IMR-90 (cell line): ENCODE measurements around the gene CAPN8. TPM values are rescaled to one million over a fixed set of nuclear protein-coding genes. Genes with fewer than 3 reads are reported as not detected.

Experiments used
- ATAC-seq: fragments of 200-7000 bp; cut with Tn5 transposase; 2 replicates; pipeline ENCODE4 v1.9.1; 2020; ENCODE audit warnings: low read depth, mild to moderate bottlenecking, moderate library complexity
- BruUV-seq: library from RNA; stranded (reverse); fragments of 400-500 nt; replicated peaks from 2 replicates; lab custom pipeline; 2021; lab: Mats Ljungman, UMichigan
- CTCF ChIA-PET: fragments of 300-600 bp; formaldehyde crosslinking; extraction: SDS; loops from one replicate; lab custom pipeline; 2021; ENCODE audit warnings: antibody characterized with exemption; lab: Yijun Ruan, JAX
- POLR2A ChIA-PET: fragments of 300-600 bp; sonication (Branson Sonifier 250); formaldehyde crosslinking; loops from one replicate; lab custom pipeline; 2022; ENCODE audit warnings: antibody characterized with exemption; ENCODE audit not compliant: unreplicated experiment; lab: Charles Lee
- DNase-seq: peaks from one replicate; pipeline ENCODE4 v3.0.0; 2013
- H2AFZ ChIP-seq: replicated peaks from 2 replicates; pipeline ENCODE3; 2013; ENCODE audit warnings: low read length, mild to moderate bottlenecking; ENCODE audit not compliant: poor library complexity
- H2AK5ac ChIP-seq: 2 replicates; pipeline ENCODE4 v1.6.1; 2013; ENCODE audit warnings: low read depth, low read length, inconsistent platforms
- H2AK9ac ChIP-seq: replicated peaks from 2 replicates; pipeline ENCODE3; 2013; ENCODE audit warnings: mild to moderate bottlenecking, low read depth, low read length, moderate library complexity; ENCODE audit not compliant: poor library complexity
- H2BK120ac ChIP-seq: 2 replicates; pipeline ENCODE4 v1.6.1; 2013; ENCODE audit warnings: low read depth, low read length, inconsistent platforms
- H2BK15ac ChIP-seq: 3 replicates; pipeline ENCODE4 v1.6.1; 2013; ENCODE audit warnings: low read depth, low read length, inconsistent platforms
- H2BK20ac ChIP-seq: 2 replicates; pipeline ENCODE4 v1.6.1; 2013; ENCODE audit warnings: low read depth, mild to moderate bottlenecking, inconsistent platforms, low read length, moderate library complexity
- H2BK5ac ChIP-seq: 2 replicates; pipeline ENCODE4 v1.6.1; 2013; ENCODE audit warnings: mild to moderate bottlenecking, low read depth, low read length, inconsistent platforms; ENCODE audit not compliant: poor library complexity, severe bottlenecking
- H3K14ac ChIP-seq: replicated peaks from 2 replicates; pipeline ENCODE4 v1.6.1; 2013; ENCODE audit warnings: low read depth, low read length, inconsistent platforms
- H3K18ac ChIP-seq: 2 replicates; pipeline ENCODE4 v1.6.1; 2013; ENCODE audit warnings: low read depth, low read length, control low read depth
- H3K23ac ChIP-seq: 2 replicates; pipeline ENCODE4 v1.6.1; 2013; ENCODE audit warnings: low read depth, low read length, inconsistent platforms
- H3K27ac ChIP-seq: 2 replicates; pipeline ENCODE4 v1.5.1; 2013; ENCODE audit warnings: mild to moderate bottlenecking, control low read depth, low read length; ENCODE audit not compliant: insufficient read depth
- H3K27me3 ChIP-seq: 2 replicates; pipeline ENCODE4 v1.6.1; 2013; ENCODE audit warnings: low read length; ENCODE audit not compliant: control insufficient read depth, insufficient read depth
- H3K36me3 ChIP-seq: 2 replicates; pipeline ENCODE4 v1.6.1; 2013; ENCODE audit warnings: low read length, mixed read lengths; ENCODE audit not compliant: control insufficient read depth, insufficient read depth
- H3K4ac ChIP-seq: 2 replicates; pipeline ENCODE4 v1.6.1; 2013; ENCODE audit warnings: low read depth, low read length, inconsistent platforms
- H3K4me1 ChIP-seq: 2 replicates; pipeline ENCODE4 v1.6.1; 2013; ENCODE audit warnings: low read length, mixed read lengths; ENCODE audit not compliant: control insufficient read depth, insufficient read depth
- H3K4me2 ChIP-seq: 2 replicates; pipeline ENCODE4 v1.6.1; 2013; ENCODE audit warnings: low read depth, mild to moderate bottlenecking, control low read depth, low read length, moderate library complexity
- H3K4me3 ChIP-seq: 2 replicates; pipeline ENCODE4 v1.5.1; 2013; ENCODE audit warnings: low read depth, mild to moderate bottlenecking, control low read depth, low read length, moderate library complexity; ENCODE audit not compliant: insufficient read depth
- H3K56ac ChIP-seq: 2 replicates; pipeline ENCODE4 v1.6.1; 2013; ENCODE audit warnings: low read length, inconsistent platforms; ENCODE audit not compliant: insufficient read depth; ENCODE audit errors: extremely low read depth
- H3K79me1 ChIP-seq, 2 experiments: 2 replicates each; pipeline ENCODE4 v1.6.1; 2013; ENCODE audit warnings: low read length in 2 of 2, inconsistent platforms in 1 of 2, low read depth in 1 of 2
- H3K9ac ChIP-seq: 2 replicates; pipeline ENCODE4 v1.6.1; 2013; ENCODE audit warnings: low read depth, low read length, control low read depth
- H3K9me1 ChIP-seq: 2 replicates; pipeline ENCODE4 v1.6.1; 2013; ENCODE audit warnings: low read length, inconsistent platforms; ENCODE audit not compliant: insufficient read depth
- H3K9me3 ChIP-seq: 2 replicates; pipeline ENCODE4 v1.6.1; 2013; ENCODE audit warnings: low read length; ENCODE audit not compliant: control insufficient read depth, insufficient read depth
- H4K20me1 ChIP-seq: 2 replicates; pipeline ENCODE4 v1.6.1; 2013; ENCODE audit warnings: low read length, inconsistent platforms; ENCODE audit not compliant: insufficient read depth
- H4K5ac ChIP-seq: 2 replicates; pipeline ENCODE4 v1.6.1; 2013; ENCODE audit warnings: mild to moderate bottlenecking, low read depth, low read length, control low read depth
- H4K8ac ChIP-seq, 2 experiments: 2 replicates each; pipeline ENCODE4 v1.6.1; 2013; ENCODE audit warnings: low read depth in 2 of 2, low read length in 2 of 2, control low read depth in 1 of 2, inconsistent platforms in 1 of 2
- H4K91ac ChIP-seq: 2 replicates; pipeline ENCODE4 v1.6.1; 2013; ENCODE audit warnings: low read depth, low read length, inconsistent platforms; ENCODE audit not compliant: insufficient read depth
- BHLHE40 ChIP-seq: fragments of 150-350 bp; IDR thresholded peaks from 2 replicates; pipeline ENCODE4 v1.6.1; 2016; ENCODE audit warnings: mild to moderate bottlenecking, low read depth, low read length
- MAFK ChIP-seq: IDR thresholded peaks from 2 replicates; pipeline ENCODE4 v1.6.1; 2012; ENCODE audit warnings: low read depth, low read length, improper control_type of control experiment
- NFE2L2 ChIP-seq: fragments of 150-350 bp; IDR thresholded peaks from 2 replicates; pipeline ENCODE4 v1.6.1; 2016; ENCODE audit warnings: low read depth, mild to moderate bottlenecking, low read length
- POLR2A ChIP-seq: IDR thresholded peaks from 2 replicates; pipeline ENCODE4 v1.6.1; 2012; ENCODE audit warnings: mild to moderate bottlenecking, low read depth, low read length
- RAD21 ChIP-seq: IDR thresholded peaks from 2 replicates; pipeline ENCODE4 v1.6.1; 2012; ENCODE audit warnings: low read length, improper control_type of control experiment
- RFX5 ChIP-seq: IDR thresholded peaks from 2 replicates; pipeline ENCODE4 v1.8.0; 2012; ENCODE audit warnings: low read depth, mild to moderate bottlenecking, low read length, moderate library complexity
- SMC3 ChIP-seq: fragments of 150-350 bp; IDR thresholded peaks from 2 replicates; pipeline ENCODE4 v1.6.1; 2016; ENCODE audit warnings: low read depth, mild to moderate bottlenecking, antibody characterized with exemption, low read length, moderate library complexity
- USF2 ChIP-seq: fragments of 150-350 bp; IDR thresholded peaks from 2 replicates; pipeline ENCODE4 v1.6.1; 2017; ENCODE audit warnings: mild to moderate bottlenecking, antibody characterized with exemption, low read length, low read depth
- WGBS, 2 experiments: methylation state at CpG; one replicate each; pipeline versions ENCODE4 v1.1.5 to v1.1.7; 2013; ENCODE audit warnings: missing lambda C conversion rate in 2 of 2; ENCODE audit not compliant: insufficient read length in 1 of 2; ENCODE audit errors: extremely low coverage in 2 of 2; 5-methylcytosine and 5-hydroxymethylcytosine counted together
- dilution Hi-C: fragments of 300-500 bp; cut with HindIII; formaldehyde crosslinking; loops from one replicate; pipeline ENCODE4 v1.14.3; 2018; ENCODE audit warnings: low sequenced_read_pairs; ENCODE audit not compliant: unreplicated experiment
- in situ Hi-C: fragments of 300-500 bp; cut with MboI; formaldehyde crosslinking; loops from 3 replicates; pipeline ENCODE4 v1.14.3; 2019; ENCODE audit warnings: low sequenced_read_pairs, inconsistent platforms, mixed read lengths
- intact Hi-C: fragments of 100-400 bp; cut with micrococcal nuclease; formaldehyde crosslinking; loops from 2 replicates; pipeline ENCODE4 v1.10.0; 2022
- polyA plus RNA-seq, 3 experiments: library from polyadenylated mRNA; depleted of rRNA; stranded (reverse); fragments of >200 nt; gene quantifications; 2 replicates each; pipeline ENCODE4 v1.2.3, GENCODE V29; 2012; ENCODE audit warnings: low replicate concordance in 1 of 3
- total RNA-seq: library from RNA; depleted of rRNA; stranded (reverse); fragments of >200 nt; gene quantifications from 2 replicates; pipeline ENCODE4 v1.2.3, GENCODE V29; 2012
- TF ChIP-seq, protein P1 (sequence below): fragments of 150-350 bp; IDR thresholded peaks from 2 replicates; pipeline ENCODE4 v1.6.1; 2016; ENCODE audit warnings: low read depth, mild to moderate bottlenecking, low read length, moderate library complexity, borderline replicate concordance

The CAPN8 gene
- total and polyA plus RNA-seq, 2 of the 4 experiments (the other 2 are of a cell fraction) = not detected

DNA sequence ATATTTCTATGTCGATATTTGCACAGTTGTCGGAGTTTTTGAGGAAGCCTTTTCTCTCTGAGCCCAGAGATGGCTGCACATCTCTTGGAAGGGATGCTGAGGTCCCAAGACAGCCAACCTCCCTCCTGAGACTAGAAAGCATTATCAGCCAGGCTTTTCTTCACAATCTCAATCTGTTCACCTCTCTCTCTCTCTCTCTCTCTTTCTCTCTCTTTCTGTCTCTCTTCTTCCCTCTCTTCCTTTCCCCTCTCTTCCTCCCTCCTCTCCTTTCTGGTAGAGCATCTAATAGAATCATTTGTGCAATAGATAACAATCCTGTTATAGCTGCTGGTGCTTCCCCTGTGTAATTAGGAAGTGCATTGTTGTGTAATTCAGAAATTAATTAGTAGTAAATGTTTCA is 131.8 kb downstream of the CAPN8 start:
- WGBS, 2 experiments = no CpG with 5 or more reads among the region's 2 CpGs
- Histone ChIP-seq H3K14ac (no peak overlapping the region), H3K9ac (no peak overlapping the region), H2AFZ (no peak overlapping the region), H4K20me1 (no peaks in the 10 kb centered on the region), H2AK9ac (no peak overlapping the region), H3K4ac (no peak overlapping the region), H2AK5ac (no peak overlapping the region), H2BK15ac (no peak overlapping the region), H4K91ac (no peak overlapping the region), H2BK20ac (no peak overlapping the region), H3K79me1 (no peaks in the 10 kb centered on the region), H3K4me2 (no peak overlapping the region), H2BK5ac (no peak overlapping the region), H3K9me1 (no peaks in the 10 kb centered on the region), H3K27ac (no peak overlapping the region), H2BK120ac (no peak overlapping the region), H3K36me3 (no peaks in the 10 kb centered on the region), H4K5ac (no peak overlapping the region), H3K4me3 (no peak overlapping the region), H3K4me1 (no peaks in the 10 kb centered on the region), H4K8ac (no peak overlapping the region), H3K27me3 (peaks cover 16% of the 10 kb centered on the region), H3K18ac (no peak overlapping the region), H3K56ac (no peak overlapping the region), H3K9me3 (no peaks in the 10 kb centered on the region), H3K23ac (no peak overlapping the region)
- intact Hi-C loops = no loop called here
- no TSS peak for BruUV-seq
- ChIA-PET CTCF (no interaction called here), POLR2A (no interaction called here)
- ATAC-seq (no peak), DNase-seq (no peak)
- TF ChIP-seq NFE2L2 (no peak), USF2 (no peak), RFX5 (no peak), POLR2A (no peak), RAD21 (no peak), MAFK (no peak), BHLHE40 (no peak), SMC3 (no peak)
- TF ChIP-seq, protein P1, sequence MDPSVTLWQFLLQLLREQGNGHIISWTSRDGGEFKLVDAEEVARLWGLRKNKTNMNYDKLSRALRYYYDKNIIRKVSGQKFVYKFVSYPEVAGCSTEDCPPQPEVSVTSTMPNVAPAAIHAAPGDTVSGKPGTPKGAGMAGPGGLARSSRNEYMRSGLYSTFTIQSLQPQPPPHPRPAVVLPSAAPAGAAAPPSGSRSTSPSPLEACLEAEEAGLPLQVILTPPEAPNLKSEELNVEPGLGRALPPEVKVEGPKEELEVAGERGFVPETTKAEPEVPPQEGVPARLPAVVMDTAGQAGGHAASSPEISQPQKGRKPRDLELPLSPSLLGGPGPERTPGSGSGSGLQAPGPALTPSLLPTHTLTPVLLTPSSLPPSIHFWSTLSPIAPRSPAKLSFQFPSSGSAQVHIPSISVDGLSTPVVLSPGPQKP = no peak
- dilution Hi-C loops = no loop called here
- in situ Hi-C loops = no loop called here
